SK-N-MC (cell line): Measurements from ENCODE around the gene MISP3.
"Not testable (repeated sequence)": the region's sequence is repeated elsewhere in the genome, so short reads cannot be mapped to it uniquely, and the experiment has no call there.

Experiments used
- EZH2 ChIP-seq: fragments of 200-600 bp; sonication (generic); IDR thresholded peaks from one replicate; pipeline ENCODE4 v1.6.1; 2017; ENCODE audit warnings: antibody characterized with exemption
- POLR2AphosphoS5 ChIP-seq: IDR thresholded peaks from 2 replicates; pipeline ENCODE4 v1.6.1; 2012; ENCODE audit warnings: mild to moderate bottlenecking, low read depth, low read length, borderline replicate concordance

GRCh38 chr19:14026652-14027192, 45.9 kb upstream of the MISP3 start:
- TF ChIP-seq EZH2, POLR2AphosphoS5: not testable (repeated sequence)
